ENCODE data around the gene XYLT1. TPM values are rescaled to one million over a fixed set of nuclear protein-coding genes. Genes with fewer than 3 reads are reported as not detected.

Gene XYLT1
- total and polyA plus RNA-seq, 2 of the 4 experiments (the other 2 are of a cell fraction), result 9.0 to 12.7 TPM

DNA sequence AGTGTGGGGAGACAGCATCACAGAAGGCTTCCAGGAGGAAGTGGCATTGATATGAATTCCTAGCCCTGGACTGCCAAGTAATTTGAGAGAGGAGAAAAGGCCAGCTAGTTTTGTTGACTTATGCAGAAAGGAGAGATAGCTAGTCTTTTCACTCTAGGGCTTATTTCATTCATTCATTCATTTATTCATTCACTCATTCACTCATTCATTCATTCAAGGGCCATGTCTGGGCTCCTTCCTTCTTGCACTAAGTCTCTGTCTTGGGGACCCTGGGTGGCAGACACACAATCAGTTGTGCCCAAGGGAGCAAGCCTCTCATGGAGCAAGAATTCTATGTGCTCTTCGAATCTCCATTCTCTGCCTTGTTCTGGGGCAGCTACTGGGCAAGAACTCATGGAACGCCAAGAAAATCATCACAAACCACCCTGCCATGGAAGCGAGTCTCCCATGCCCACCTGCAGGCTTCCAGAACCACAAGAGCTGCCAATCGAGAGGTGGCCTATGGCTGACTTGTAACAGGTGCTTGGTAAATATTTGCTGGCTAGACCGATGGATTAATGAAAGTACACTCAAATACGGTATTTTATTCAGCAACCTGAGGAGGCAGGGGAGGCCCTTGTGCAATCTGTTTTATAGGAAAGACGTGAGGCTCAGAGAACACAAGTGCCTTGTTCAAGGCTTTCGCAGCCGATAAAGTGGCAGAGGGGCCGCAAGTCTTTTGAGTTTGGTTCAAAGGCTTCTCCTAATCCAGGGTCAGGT, 223.6 kb downstream of the XYLT1 start:
- Histone ChIP-seq H3K36me3 (ENCODE audit: control insufficient read depth, insufficient read depth, low read length) (no peaks in the 10 kb centered on the region), H3K4ac (ENCODE audit: low read depth, low read length) (no peak overlapping the region), H3K23ac (ENCODE audit: low read depth, low read length) (no peak overlapping the region), H4K20me1 (ENCODE audit: insufficient read depth, low read length) (no peaks in the 10 kb centered on the region; the same call in 1 of the 2 replicates), H2AFZ (replicated peaks; ENCODE audit: low read length, poor library complexity) (no peak overlapping the region), H4K8ac (ENCODE audit: low read depth in 2 of 2, low read length in 2 of 2) (no peak overlapping the region), H3K9me3 (ENCODE audit: control insufficient read depth, insufficient read depth, low read length) (no peaks in the 10 kb centered on the region), H2BK20ac (ENCODE audit: low read depth, low read length) (no peak overlapping the region), H3K79me1 (ENCODE audit: low read depth in 1 of 2, low read length in 2 of 2) (peaks cover 2 to 12% of the 10 kb centered on the region in 2 experiments; a peak in 2 of 4 replicates), H3K14ac (replicated peaks; ENCODE audit: low read depth, low read length) (no peak overlapping the region), H3K27ac (ENCODE audit: insufficient read depth, low read length) (no peak overlapping the region), H2AK5ac (ENCODE audit: low read depth, low read length) (no peak overlapping the region), H3K18ac (ENCODE audit: low read depth, low read length) (no peak overlapping the region), H3K4me1 (ENCODE audit: control insufficient read depth, insufficient read depth, low read length) (no peaks in the 10 kb centered on the region), H2BK120ac (ENCODE audit: low read depth, low read length) (no peak overlapping the region), H3K9me1 (ENCODE audit: insufficient read depth, low read length) (peaks cover 4% of the 10 kb centered on the region; the same call in 1 of the 2 replicates), H3K27me3 (ENCODE audit: control insufficient read depth, insufficient read depth, low read length) (no peaks in the 10 kb centered on the region), H3K4me3 (ENCODE audit: insufficient read depth, low read depth, low read length) (no peak overlapping the region), H4K5ac (ENCODE audit: low read depth, low read length) (no peak overlapping the region), H2BK15ac (ENCODE audit: low read depth, low read length) (no peak overlapping the region), H4K91ac (ENCODE audit: insufficient read depth, low read depth, low read length) (no peak overlapping the region), H2BK5ac (ENCODE audit: low read depth, low read length, poor library complexity, severe bottlenecking) (no peak overlapping the region), H3K56ac (ENCODE audit: extremely low read depth, insufficient read depth, low read length) (no peak overlapping the region), H3K9ac (ENCODE audit: low read depth, low read length) (no peak overlapping the region), H3K4me2 (ENCODE audit: low read depth, low read length) (no peak overlapping the region), H2AK9ac (replicated peaks; ENCODE audit: low read depth, low read length, poor library complexity) (no peak overlapping the region)
- ATAC-seq (ENCODE audit: low read depth) (no peak), DNase-seq (no peak)
- ChIA-PET CTCF (no interaction called here), POLR2A (ENCODE audit: unreplicated experiment) (no interaction called here)
- no TSS peak for BruUV-seq (replicated peaks)
- 96% methylated on average over 8 of the region's 10 CpGs; no CpG with 5 or more reads in 1 of the 2 experiments for WGBS, 2 experiments (ENCODE audit: extremely low coverage in 2 of 2, insufficient read length in 1 of 2)
- TF ChIP-seq, protein P1, sequence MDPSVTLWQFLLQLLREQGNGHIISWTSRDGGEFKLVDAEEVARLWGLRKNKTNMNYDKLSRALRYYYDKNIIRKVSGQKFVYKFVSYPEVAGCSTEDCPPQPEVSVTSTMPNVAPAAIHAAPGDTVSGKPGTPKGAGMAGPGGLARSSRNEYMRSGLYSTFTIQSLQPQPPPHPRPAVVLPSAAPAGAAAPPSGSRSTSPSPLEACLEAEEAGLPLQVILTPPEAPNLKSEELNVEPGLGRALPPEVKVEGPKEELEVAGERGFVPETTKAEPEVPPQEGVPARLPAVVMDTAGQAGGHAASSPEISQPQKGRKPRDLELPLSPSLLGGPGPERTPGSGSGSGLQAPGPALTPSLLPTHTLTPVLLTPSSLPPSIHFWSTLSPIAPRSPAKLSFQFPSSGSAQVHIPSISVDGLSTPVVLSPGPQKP (IDR thresholded peaks at IDR 0.05; ENCODE audit: borderline replicate concordance, low read depth, low read length), result no peak
- TF ChIP-seq SMC3 (IDR thresholded peaks at IDR 0.05; ENCODE audit: low read depth, low read length), result no peak
- no peak for TF ChIP-seq RCOR1 (IDR thresholded peaks at IDR 0.05; ENCODE audit: insufficient replicate concordance, low read length)
- no peak for TF ChIP-seq CEBPB (IDR thresholded peaks at IDR 0.05; ENCODE audit: low read depth, low read length)
- no peak for TF ChIP-seq RFX5 (IDR thresholded peaks at IDR 0.05; ENCODE audit: low read depth, low read length)
- TF ChIP-seq, protein P2, sequence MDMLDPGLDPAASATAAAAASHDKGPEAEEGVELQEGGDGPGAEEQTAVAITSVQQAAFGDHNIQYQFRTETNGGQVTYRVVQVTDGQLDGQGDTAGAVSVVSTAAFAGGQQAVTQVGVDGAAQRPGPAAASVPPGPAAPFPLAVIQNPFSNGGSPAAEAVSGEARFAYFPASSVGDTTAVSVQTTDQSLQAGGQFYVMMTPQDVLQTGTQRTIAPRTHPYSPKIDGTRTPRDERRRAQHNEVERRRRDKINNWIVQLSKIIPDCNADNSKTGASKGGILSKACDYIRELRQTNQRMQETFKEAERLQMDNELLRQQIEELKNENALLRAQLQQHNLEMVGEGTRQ (IDR thresholded peaks at IDR 0.05; ENCODE audit: low read depth, low read length), result no peak
- no peak for TF ChIP-seq MXI1 (IDR thresholded peaks at IDR 0.05; ENCODE audit: borderline replicate concordance, low read depth, low read length)
- intact Hi-C loops (cut with micrococcal nuclease), result no loop called here
- dilution Hi-C loops (cut with HindIII; ENCODE audit: low sequenced_read_pairs, unreplicated experiment), result no loop called here
- in situ Hi-C loops (cut with MboI; ENCODE audit: low sequenced_read_pairs), result no loop called here
